Measurements from ENCODE around the gene NSMF.

GRCh38 chr9:137435381-137435891 is 23.7 kb downstream of the NSMF start:
- TF ChIP-seq CTCF (IDR thresholded peaks at IDR 0.05 in 8 of 11, conservative IDR thresholded peaks at IDR 0.05 in 3 of 11) = no peak
- TF ChIP-seq POLR2A (IDR thresholded peaks at IDR 0.05) = no peak
